ENCODE measurements around the gene TMEM269.

TMEM269 gene

GRCh38 chr1:42741706-42742105 is 43.1 kb upstream of the TMEM269 start:
- in situ Hi-C loops (cut with HindIII; ENCODE audit: low pct_ligation_motif_present, low sequenced_read_pairs) = no loop called here
- peaks cover 13% of the 10 kb centered on the region for H3K36me3 ChIP-seq (replicated peaks)
- no peak overlapping the region for H3K27ac ChIP-seq
- no peak for TF ChIP-seq CTCF (IDR thresholded peaks at IDR 0.05; ENCODE audit: low read depth, low read length, missing control alignments)
- no peaks in the 10 kb centered on the region for H3K27me3 ChIP-seq (replicated peaks)
- H3K4me3 ChIP-seq (ENCODE audit: low read depth, low read length) = no peak overlapping the region
- DNase-seq = no peak

GRCh38 chr1:42742141-42742540 is 42.6 kb upstream of the TMEM269 start:
- Histone ChIP-seq H3K4me3 (ENCODE audit: low read depth, low read length) (no peak overlapping the region), H3K27ac (no peak overlapping the region), H3K36me3 (replicated peaks) (peaks cover 18% of the 10 kb centered on the region), H3K27me3 (replicated peaks) (no peaks in the 10 kb centered on the region)
- DNase-seq = no peak
- in situ Hi-C loops (cut with HindIII; ENCODE audit: low pct_ligation_motif_present, low sequenced_read_pairs) = no loop called here
- no peak for TF ChIP-seq CTCF (IDR thresholded peaks at IDR 0.05; ENCODE audit: low read depth, low read length, missing control alignments)

- H3K4me3 ChIP-seq (ENCODE audit: low read depth, low read length) = no peak overlapping the region
- in situ Hi-C loops (cut with HindIII; ENCODE audit: low pct_ligation_motif_present, low sequenced_read_pairs) = no loop called here
Observed at GRCh38 chr1:42742617-42743316, 42.0 kb upstream of the TMEM269 start.

GRCh38 chr1:42743317-42744147 is 41.3 kb upstream of the TMEM269 start:
- Histone ChIP-seq H3K27me3 (replicated peaks) (no peaks in the 10 kb centered on the region), H3K4me3 (ENCODE audit: low read depth, low read length) (no peak overlapping the region), H3K27ac (no peak overlapping the region), H3K36me3 (replicated peaks) (peaks cover 31% of the 10 kb centered on the region)
- TF ChIP-seq CTCF (IDR thresholded peaks at IDR 0.05; ENCODE audit: low read depth, low read length, missing control alignments) = no peak
- in situ Hi-C loops (cut with HindIII; ENCODE audit: low pct_ligation_motif_present, low sequenced_read_pairs) = no loop called here
- no peak for DNase-seq

More at GRCh38 chr1:42742617-42743316, 42.0 kb upstream of the TMEM269 start:
- H3K27me3 ChIP-seq (replicated peaks) = no peaks in the 10 kb centered on the region
- H3K27ac ChIP-seq = no peak overlapping the region
- H3K36me3 ChIP-seq (replicated peaks) = peaks cover 24% of the 10 kb centered on the region
- no peak for TF ChIP-seq CTCF (IDR thresholded peaks at IDR 0.05; ENCODE audit: low read depth, low read length, missing control alignments)
- no peak for DNase-seq

GRCh38 chr1:42744148-42744413 is 40.7 kb upstream of the TMEM269 start:
- TF ChIP-seq CTCF (IDR thresholded peaks at IDR 0.05; ENCODE audit: low read depth, low read length, missing control alignments) = no peak
- H3K4me3 ChIP-seq (ENCODE audit: low read depth, low read length) = no peak overlapping the region
- in situ Hi-C loops (cut with HindIII; ENCODE audit: low pct_ligation_motif_present, low sequenced_read_pairs) = no loop called here
- H3K27ac ChIP-seq = no peak overlapping the region
- no peaks in the 10 kb centered on the region for H3K27me3 ChIP-seq (replicated peaks)
- H3K36me3 ChIP-seq (replicated peaks) = peaks cover 36% of the 10 kb centered on the region
- DNase-seq = no peak

All from brain microvascular endothelial cell (primary cell).